ENCODE results near the gene RPRD1B. TPM values are rescaled to one million over a fixed set of nuclear protein-coding genes. Genes with fewer than 3 reads are reported as not detected.

RPRD1B gene
- total and polyA plus RNA-seq, 2 of the 4 experiments (the other 2 are of a cell fraction) = 8.4 to 9.9 TPM

DNA sequence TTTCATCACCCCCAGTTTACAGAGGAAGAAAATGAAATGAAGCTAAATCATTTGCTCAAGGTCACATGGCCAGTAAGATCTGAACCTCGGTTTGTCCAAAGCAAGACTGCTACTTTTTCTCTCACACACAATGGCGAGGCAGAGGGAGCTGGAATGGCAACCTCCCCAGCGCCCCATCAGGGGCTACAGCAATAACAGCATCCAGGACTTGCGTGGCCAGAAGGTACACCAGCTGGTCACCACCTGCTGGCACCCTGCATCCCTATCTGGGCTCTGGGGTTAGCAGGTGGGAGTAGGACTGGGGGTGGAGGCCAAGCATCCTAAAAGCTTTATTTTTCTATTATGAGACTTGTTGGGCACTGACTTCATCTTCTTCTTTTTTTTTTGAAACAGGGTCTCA is 41.6 kb upstream of the RPRD1B start:
- dilution Hi-C loops (cut with HindIII; ENCODE audit: low sequenced_read_pairs, unreplicated experiment) = no loop called here

More for the DNA sequence above, 41.6 kb upstream of the RPRD1B start:
- peaks cover 27% of the 10 kb centered on the region for H3K4me1 ChIP-seq (ENCODE audit: control insufficient read depth, insufficient read depth, low read length)
- H4K5ac ChIP-seq (ENCODE audit: low read depth, low read length) = no peak overlapping the region
- no peak overlapping the region for H3K23ac ChIP-seq (ENCODE audit: low read depth, low read length)
- no peak overlapping the region for H3K4me3 ChIP-seq (ENCODE audit: insufficient read depth, low read depth, low read length)
- no peak overlapping the region for H3K18ac ChIP-seq (ENCODE audit: low read depth, low read length)
- H2BK20ac ChIP-seq (ENCODE audit: low read depth, low read length) = no peak overlapping the region; the same call in 1 of the 2 replicates
- peaks cover 0 to 17% of the 10 kb centered on the region in 2 experiments; a peak in 1 of 4 replicates for H3K79me1 ChIP-seq (ENCODE audit: low read depth in 1 of 2, low read length in 2 of 2)
- no peak overlapping the region for H2AFZ ChIP-seq (replicated peaks; ENCODE audit: low read length, poor library complexity)
- intact Hi-C loops (cut with micrococcal nuclease) (loop anchor here (2.0 to 10.0 kb wide), 2 partner anchors 89 to 167 kb away; partner anchors contain the start of gene VSTM2L), in situ Hi-C loops (cut with MboI; ENCODE audit: low sequenced_read_pairs) (loop anchor here (5.0 kb wide), 1 partner anchor 425 kb away; no protein-coding TSS in a partner anchor)
- peaks cover 23% of the 10 kb centered on the region for H3K36me3 ChIP-seq (ENCODE audit: control insufficient read depth, insufficient read depth, low read length)
- no peak overlapping the region for H2BK5ac ChIP-seq (ENCODE audit: low read depth, low read length, poor library complexity, severe bottlenecking)
- H3K27ac ChIP-seq (ENCODE audit: insufficient read depth, low read length) = no peak overlapping the region
- H4K20me1 ChIP-seq (ENCODE audit: insufficient read depth, low read length) = peaks cover 26% of the 10 kb centered on the region; the same call in 1 of the 2 replicates
- H3K14ac ChIP-seq (replicated peaks; ENCODE audit: low read depth, low read length) = no peak overlapping the region; the same call in 1 of the 2 replicates
- ChIA-PET POLR2A (ENCODE audit: unreplicated experiment) (no interaction called here), CTCF (no interaction called here)
- no peak for ATAC-seq (ENCODE audit: low read depth)
- no peak overlapping the region for H3K9ac ChIP-seq (ENCODE audit: low read depth, low read length)
- H2AK9ac ChIP-seq (replicated peaks; ENCODE audit: low read depth, low read length, poor library complexity) = no peak overlapping the region
- no CpG with 5 or more reads among the region's 4 CpGs for WGBS, 2 experiments (ENCODE audit: extremely low coverage in 2 of 2, insufficient read length in 1 of 2)
- BruUV-seq (replicated peaks) = no TSS peak
- no peaks in the 10 kb centered on the region for H3K9me3 ChIP-seq (ENCODE audit: control insufficient read depth, insufficient read depth, low read length)
- H3K9me1 ChIP-seq (ENCODE audit: insufficient read depth, low read length) = peaks cover 18% of the 10 kb centered on the region
- H2BK120ac ChIP-seq (ENCODE audit: low read depth, low read length) = no peak overlapping the region
- H4K8ac ChIP-seq (ENCODE audit: low read depth in 2 of 2, low read length in 2 of 2) = no peak overlapping the region
- DNase-seq = no peak
- H4K91ac ChIP-seq (ENCODE audit: insufficient read depth, low read depth, low read length) = no peak overlapping the region
- no peak overlapping the region for H3K4me2 ChIP-seq (ENCODE audit: low read depth, low read length)
- H2BK15ac ChIP-seq (ENCODE audit: low read depth, low read length) = no peak overlapping the region
- no peak for TF ChIP-seq RAD21 (IDR thresholded peaks at IDR 0.05; ENCODE audit: low read length)
- peak overlapping the region; percentile 25; the same call in 1 of the 2 replicates for H2AK5ac ChIP-seq (ENCODE audit: low read depth, low read length)
- H3K27me3 ChIP-seq (ENCODE audit: control insufficient read depth, insufficient read depth, low read length) = no peaks in the 10 kb centered on the region
- H3K4ac ChIP-seq (ENCODE audit: low read depth, low read length) = no peak overlapping the region
- H3K56ac ChIP-seq (ENCODE audit: extremely low read depth, insufficient read depth, low read length) = no peak overlapping the region

Data from IMR-90 (cell line).